H1 (cell line): ENCODE results near the gene SHH. TPM values are rescaled to one million over a fixed set of nuclear protein-coding genes. Genes with fewer than 3 reads are reported as not detected.

Experiments used
- ASH2L ChIP-seq: fragments of 200-600, 300-600 bp; sonication (generic); IDR thresholded peaks from one replicate; pipeline ENCODE4 v1.7.1; 2017; ENCODE audit warnings: low read length
- CEBPB ChIP-seq: IDR thresholded peaks from 2 replicates; pipeline ENCODE4 v1.6.1; 2012; ENCODE audit warnings: low read depth, low read length
- HDAC6 ChIP-seq: IDR thresholded peaks from one replicate; pipeline ENCODE4 v1.7.1; 2012; ENCODE audit warnings: low read depth, mild to moderate bottlenecking, inconsistent platforms, low read length, moderate library complexity
- KDM1A ChIP-seq: fragments of 200-600, 300-600 bp; sonication (generic); IDR thresholded peaks from 2 replicates; pipeline ENCODE4 v1.7.1; 2016; ENCODE audit warnings: mild to moderate bottlenecking, low read length, borderline replicate concordance
- NRF1 ChIP-seq: IDR thresholded peaks from 2 replicates; pipeline ENCODE4 v1.6.1; 2011; ENCODE audit warnings: mild to moderate bottlenecking, low read depth, low read length, improper control_type of control experiment
- SIX5 ChIP-seq: IDR thresholded peaks from 2 replicates; pipeline ENCODE4 v1.6.1; 2011; ENCODE audit warnings: mild to moderate bottlenecking, low read depth, low read length
- polyA plus RNA-seq, 7 experiments: library from polyadenylated mRNA; depleted of rRNA in 3 of 7; stranded (reverse) in 5 of 7; unstranded in 2 of 7; fragments of >200 nt in 5 of 7; fragments of 200-250 nt in 2 of 7; gene quantifications; 1 replicate in 5 of 7; 2 replicates in 1 of 7; 4 replicates in 1 of 7; pipeline versions ENCODE4 v1.2.1 to v1.2.3, GENCODE V29; 2011 to 2013; ENCODE audit warnings: missing spikeins in 2 of 7, mixed read lengths in 2 of 7
- total RNA-seq: library from RNA; stranded (reverse); fragmentation: NEBNext Ultra II Directional; extraction: Animal tissue kit (Norgen Biotek cat#: 25700); gene quantifications from 2 replicates; pipeline ENCODE4 v1.2.1, GENCODE V29; 2021
- TF ChIP-seq, protein P1 (sequence below): fragments of 300-600 bp; sonication (generic); IDR thresholded peaks from 2 replicates; pipeline ENCODE4 v1.7.1; 2012; ENCODE audit warnings: low read length, moderate library complexity, mild to moderate bottlenecking, inconsistent platforms; ENCODE audit not compliant: insufficient replicate concordance
- TF ChIP-seq, protein P2 (sequence below): IDR thresholded peaks from 2 replicates; pipeline ENCODE4 v1.6.1; 2012; ENCODE audit warnings: low read length, inconsistent platforms

SHH gene
- total and polyA plus RNA-seq, 2 of the 8 experiments (the other 6 are each of a cell fraction or from before 2014, with no cell fraction given): not detected

GRCh38 chr7:155850766-155851678 lies 38.8 kb upstream of the SHH start (continued):
- TF ChIP-seq, protein P1, sequence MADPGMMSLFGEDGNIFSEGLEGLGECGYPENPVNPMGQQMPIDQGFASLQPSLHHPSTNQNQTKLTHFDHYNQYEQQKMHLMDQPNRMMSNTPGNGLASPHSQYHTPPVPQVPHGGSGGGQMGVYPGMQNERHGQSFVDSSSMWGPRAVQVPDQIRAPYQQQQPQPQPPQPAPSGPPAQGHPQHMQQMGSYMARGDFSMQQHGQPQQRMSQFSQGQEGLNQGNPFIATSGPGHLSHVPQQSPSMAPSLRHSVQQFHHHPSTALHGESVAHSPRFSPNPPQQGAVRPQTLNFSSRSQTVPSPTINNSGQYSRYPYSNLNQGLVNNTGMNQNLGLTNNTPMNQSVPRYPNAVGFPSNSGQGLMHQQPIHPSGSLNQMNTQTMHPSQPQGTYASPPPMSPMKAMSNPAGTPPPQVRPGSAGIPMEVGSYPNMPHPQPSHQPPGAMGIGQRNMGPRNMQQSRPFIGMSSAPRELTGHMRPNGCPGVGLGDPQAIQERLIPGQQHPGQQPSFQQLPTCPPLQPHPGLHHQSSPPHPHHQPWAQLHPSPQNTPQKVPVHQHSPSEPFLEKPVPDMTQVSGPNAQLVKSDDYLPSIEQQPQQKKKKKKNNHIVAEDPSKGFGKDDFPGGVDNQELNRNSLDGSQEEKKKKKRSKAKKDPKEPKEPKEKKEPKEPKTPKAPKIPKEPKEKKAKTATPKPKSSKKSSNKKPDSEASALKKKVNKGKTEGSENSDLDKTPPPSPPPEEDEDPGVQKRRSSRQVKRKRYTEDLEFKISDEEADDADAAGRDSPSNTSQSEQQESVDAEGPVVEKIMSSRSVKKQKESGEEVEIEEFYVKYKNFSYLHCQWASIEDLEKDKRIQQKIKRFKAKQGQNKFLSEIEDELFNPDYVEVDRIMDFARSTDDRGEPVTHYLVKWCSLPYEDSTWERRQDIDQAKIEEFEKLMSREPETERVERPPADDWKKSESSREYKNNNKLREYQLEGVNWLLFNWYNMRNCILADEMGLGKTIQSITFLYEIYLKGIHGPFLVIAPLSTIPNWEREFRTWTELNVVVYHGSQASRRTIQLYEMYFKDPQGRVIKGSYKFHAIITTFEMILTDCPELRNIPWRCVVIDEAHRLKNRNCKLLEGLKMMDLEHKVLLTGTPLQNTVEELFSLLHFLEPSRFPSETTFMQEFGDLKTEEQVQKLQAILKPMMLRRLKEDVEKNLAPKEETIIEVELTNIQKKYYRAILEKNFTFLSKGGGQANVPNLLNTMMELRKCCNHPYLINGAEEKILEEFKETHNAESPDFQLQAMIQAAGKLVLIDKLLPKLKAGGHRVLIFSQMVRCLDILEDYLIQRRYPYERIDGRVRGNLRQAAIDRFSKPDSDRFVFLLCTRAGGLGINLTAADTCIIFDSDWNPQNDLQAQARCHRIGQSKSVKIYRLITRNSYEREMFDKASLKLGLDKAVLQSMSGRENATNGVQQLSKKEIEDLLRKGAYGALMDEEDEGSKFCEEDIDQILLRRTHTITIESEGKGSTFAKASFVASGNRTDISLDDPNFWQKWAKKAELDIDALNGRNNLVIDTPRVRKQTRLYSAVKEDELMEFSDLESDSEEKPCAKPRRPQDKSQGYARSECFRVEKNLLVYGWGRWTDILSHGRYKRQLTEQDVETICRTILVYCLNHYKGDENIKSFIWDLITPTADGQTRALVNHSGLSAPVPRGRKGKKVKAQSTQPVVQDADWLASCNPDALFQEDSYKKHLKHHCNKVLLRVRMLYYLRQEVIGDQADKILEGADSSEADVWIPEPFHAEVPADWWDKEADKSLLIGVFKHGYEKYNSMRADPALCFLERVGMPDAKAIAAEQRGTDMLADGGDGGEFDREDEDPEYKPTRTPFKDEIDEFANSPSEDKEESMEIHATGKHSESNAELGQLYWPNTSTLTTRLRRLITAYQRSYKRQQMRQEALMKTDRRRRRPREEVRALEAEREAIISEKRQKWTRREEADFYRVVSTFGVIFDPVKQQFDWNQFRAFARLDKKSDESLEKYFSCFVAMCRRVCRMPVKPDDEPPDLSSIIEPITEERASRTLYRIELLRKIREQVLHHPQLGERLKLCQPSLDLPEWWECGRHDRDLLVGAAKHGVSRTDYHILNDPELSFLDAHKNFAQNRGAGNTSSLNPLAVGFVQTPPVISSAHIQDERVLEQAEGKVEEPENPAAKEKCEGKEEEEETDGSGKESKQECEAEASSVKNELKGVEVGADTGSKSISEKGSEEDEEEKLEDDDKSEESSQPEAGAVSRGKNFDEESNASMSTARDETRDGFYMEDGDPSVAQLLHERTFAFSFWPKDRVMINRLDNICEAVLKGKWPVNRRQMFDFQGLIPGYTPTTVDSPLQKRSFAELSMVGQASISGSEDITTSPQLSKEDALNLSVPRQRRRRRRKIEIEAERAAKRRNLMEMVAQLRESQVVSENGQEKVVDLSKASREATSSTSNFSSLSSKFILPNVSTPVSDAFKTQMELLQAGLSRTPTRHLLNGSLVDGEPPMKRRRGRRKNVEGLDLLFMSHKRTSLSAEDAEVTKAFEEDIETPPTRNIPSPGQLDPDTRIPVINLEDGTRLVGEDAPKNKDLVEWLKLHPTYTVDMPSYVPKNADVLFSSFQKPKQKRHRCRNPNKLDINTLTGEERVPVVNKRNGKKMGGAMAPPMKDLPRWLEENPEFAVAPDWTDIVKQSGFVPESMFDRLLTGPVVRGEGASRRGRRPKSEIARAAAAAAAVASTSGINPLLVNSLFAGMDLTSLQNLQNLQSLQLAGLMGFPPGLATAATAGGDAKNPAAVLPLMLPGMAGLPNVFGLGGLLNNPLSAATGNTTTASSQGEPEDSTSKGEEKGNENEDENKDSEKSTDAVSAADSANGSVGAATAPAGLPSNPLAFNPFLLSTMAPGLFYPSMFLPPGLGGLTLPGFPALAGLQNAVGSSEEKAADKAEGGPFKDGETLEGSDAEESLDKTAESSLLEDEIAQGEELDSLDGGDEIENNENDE: no peak
- TF ChIP-seq SIX5: no peak
- no peak for TF ChIP-seq KDM1A
- no peak for TF ChIP-seq CEBPB
- no peak for TF ChIP-seq HDAC6
- TF ChIP-seq, protein P2, sequence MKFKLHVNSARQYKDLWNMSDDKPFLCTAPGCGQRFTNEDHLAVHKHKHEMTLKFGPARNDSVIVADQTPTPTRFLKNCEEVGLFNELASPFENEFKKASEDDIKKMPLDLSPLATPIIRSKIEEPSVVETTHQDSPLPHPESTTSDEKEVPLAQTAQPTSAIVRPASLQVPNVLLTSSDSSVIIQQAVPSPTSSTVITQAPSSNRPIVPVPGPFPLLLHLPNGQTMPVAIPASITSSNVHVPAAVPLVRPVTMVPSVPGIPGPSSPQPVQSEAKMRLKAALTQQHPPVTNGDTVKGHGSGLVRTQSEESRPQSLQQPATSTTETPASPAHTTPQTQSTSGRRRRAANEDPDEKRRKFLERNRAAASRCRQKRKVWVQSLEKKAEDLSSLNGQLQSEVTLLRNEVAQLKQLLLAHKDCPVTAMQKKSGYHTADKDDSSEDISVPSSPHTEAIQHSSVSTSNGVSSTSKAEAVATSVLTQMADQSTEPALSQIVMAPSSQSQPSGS: no peak
- TF ChIP-seq NRF1: no peak
- no peak for TF ChIP-seq ASH2L
